GM18873 (cell line): ENCODE results near the gene B3GNT9.

Experiments used
- ATAC-seq: cut with Tn5 transposase; IDR thresholded peaks from one replicate; pipeline ENCODE4 v1.9.1; 2021; ENCODE audit warnings: mild to moderate bottlenecking, moderate library complexity, moderate number of reproducible peaks; ENCODE audit not compliant: unreplicated experiment, low FRiP score

The B3GNT9 gene

GRCh38 chr16:67150833-67151396, at the start of gene B3GNT9:
TSS of gene B3GNT9 (minus strand) at chr16:67150998. CDS start at chr16:67150485, 513 bp downstream.
- no peak for ATAC-seq

GRCh38 chr16:67200491-67200890, 49.7 kb upstream of the B3GNT9 start:
- ATAC-seq = no peak

- ATAC-seq = no peak
Observed at GRCh38 chr16:67199808-67200198, 49.0 kb upstream of the B3GNT9 start.

- ATAC-seq = no peak
Observed at GRCh38 chr16:67199011-67199807, 48.4 kb upstream of the B3GNT9 start, which contains the start of gene ELMO3. TSS of gene ELMO3 (plus strand) at chr16:67199131. CDS start at chr16:67199327, 196 bp downstream.

GRCh38 chr16:67198238-67198734, 47.5 kb upstream of the B3GNT9 start:
- ATAC-seq = no peak

GRCh38 chr16:67197704-67198103, 46.9 kb upstream of the B3GNT9 start:
- no peak for ATAC-seq

GRCh38 chr16:67196881-67197280, 46.1 kb upstream of the B3GNT9 start:
- no peak for ATAC-seq

GRCh38 chr16:67195676-67196075, 44.9 kb upstream of the B3GNT9 start:
- no peak for ATAC-seq

GRCh38 chr16:67194260-67194659, 43.5 kb upstream of the B3GNT9 start:
- ATAC-seq = no peak

GRCh38 chr16:67193536-67193935, 42.7 kb upstream of the B3GNT9 start:
- ATAC-seq = no peak

GRCh38 chr16:67192781-67193361, 42.1 kb upstream of the B3GNT9 start:
- no peak for ATAC-seq

- ATAC-seq = peak; percentile 56
Observed at GRCh38 chr16:67191995-67192681, 41.3 kb upstream of the B3GNT9 start, which contains the start of gene E2F4. TSS of gene E2F4 (plus strand) at chr16:67192155. CDS start at chr16:67192228, 73 bp downstream.

- no peak for ATAC-seq
Observed at GRCh38 chr16:67191411-67191994, 40.7 kb upstream of the B3GNT9 start.

- ATAC-seq = no peak
Observed at GRCh38 chr16:67190448-67191399, 39.9 kb upstream of the B3GNT9 start.

- ATAC-seq = no peak
Observed at GRCh38 chr16:67190041-67190440, 39.2 kb upstream of the B3GNT9 start, which contains the start of gene EXOC3L1. TSS of gene EXOC3L1 (minus strand) at chr16:67190136. CDS start at chr16:67189676, 460 bp downstream.

GRCh38 chr16:67188798-67189197, 38.0 kb upstream of the B3GNT9 start:
- no peak for ATAC-seq

- no peak for ATAC-seq
Observed at GRCh38 chr16:67188323-67188722, 37.5 kb upstream of the B3GNT9 start.

- ATAC-seq = no peak
Observed at GRCh38 chr16:67187175-67187890, 36.5 kb upstream of the B3GNT9 start.
